Osteocyte (in vitro differentiated cells): ENCODE data around the gene AKAP6. TPM values are rescaled to one million over a fixed set of nuclear protein-coding genes. Genes with fewer than 3 reads are reported as not detected.

Source experiments
- DNase-seq: peaks from one replicate; pipeline ENCODE4 v3.0.0; 2021; ENCODE audit warnings: mixed read lengths; ENCODE audit not compliant: unreplicated experiment; ENCODE audit errors: extremely low spot score
- H3K27ac Mint-ChIP-seq: one replicate; pipeline ENCODE4 v1.8.0; 2021; ENCODE audit warnings: mild to moderate bottlenecking, mixed read lengths; ENCODE audit not compliant: unreplicated experiment
- H3K27me3 Mint-ChIP-seq: one replicate; pipeline ENCODE4 v1.8.0; 2021; ENCODE audit warnings: mixed read lengths; ENCODE audit not compliant: unreplicated experiment
- H3K36me3 Mint-ChIP-seq: one replicate; pipeline ENCODE4 v1.8.0; 2021; ENCODE audit warnings: mixed read lengths; ENCODE audit not compliant: unreplicated experiment
- H3K4me1 Mint-ChIP-seq: one replicate; pipeline ENCODE4 v1.8.0; 2021; ENCODE audit warnings: mixed read lengths; ENCODE audit not compliant: unreplicated experiment
- H3K4me3 Mint-ChIP-seq: one replicate; pipeline ENCODE4 v1.8.0; 2021; ENCODE audit warnings: mild to moderate bottlenecking, moderate library complexity, mixed read lengths; ENCODE audit not compliant: unreplicated experiment
- H3K9me3 Mint-ChIP-seq: one replicate; pipeline ENCODE4 v1.8.0; 2021; ENCODE audit warnings: mixed read lengths; ENCODE audit not compliant: unreplicated experiment
- total RNA-seq: library from RNA; stranded (reverse); gene quantifications from 2 replicates; pipeline ENCODE4 v1.2.1, GENCODE V29; 2021
- TF ChIP-seq, protein P1 (sequence below): fragments of 200-600 bp; sonication (generic); IDR thresholded peaks from 2 replicates; pipeline ENCODE4 v1.5.0; 2021; ENCODE audit warnings: antibody characterized with exemption, mild to moderate bottlenecking, moderate library complexity

AKAP6 gene
- total RNA-seq, 1 donor from 2014 or later = 4.1 TPM

DNA sequence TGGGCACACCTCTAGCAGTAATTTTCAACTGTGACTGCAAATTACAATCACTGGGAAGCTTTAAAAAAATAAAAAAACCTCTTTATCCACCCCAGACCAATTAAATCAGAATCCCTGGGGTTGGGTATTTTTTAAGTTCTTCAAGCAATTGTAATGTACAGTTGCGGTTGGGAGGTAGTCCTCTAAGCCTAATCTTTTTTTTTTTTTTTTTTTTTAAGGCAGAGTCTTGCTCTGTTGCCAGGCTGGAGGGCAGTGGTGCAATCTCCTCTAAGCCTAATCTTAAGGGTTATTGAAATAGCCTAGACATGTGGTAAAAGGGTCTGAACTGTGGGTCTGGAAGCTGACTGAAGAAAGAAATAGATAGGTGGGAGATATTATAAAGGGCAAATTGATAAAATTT lies 230.5 kb downstream of the AKAP6 start:
- H3K9me3 Mint-ChIP-seq = no peaks in the 10 kb centered on the region

DNA sequence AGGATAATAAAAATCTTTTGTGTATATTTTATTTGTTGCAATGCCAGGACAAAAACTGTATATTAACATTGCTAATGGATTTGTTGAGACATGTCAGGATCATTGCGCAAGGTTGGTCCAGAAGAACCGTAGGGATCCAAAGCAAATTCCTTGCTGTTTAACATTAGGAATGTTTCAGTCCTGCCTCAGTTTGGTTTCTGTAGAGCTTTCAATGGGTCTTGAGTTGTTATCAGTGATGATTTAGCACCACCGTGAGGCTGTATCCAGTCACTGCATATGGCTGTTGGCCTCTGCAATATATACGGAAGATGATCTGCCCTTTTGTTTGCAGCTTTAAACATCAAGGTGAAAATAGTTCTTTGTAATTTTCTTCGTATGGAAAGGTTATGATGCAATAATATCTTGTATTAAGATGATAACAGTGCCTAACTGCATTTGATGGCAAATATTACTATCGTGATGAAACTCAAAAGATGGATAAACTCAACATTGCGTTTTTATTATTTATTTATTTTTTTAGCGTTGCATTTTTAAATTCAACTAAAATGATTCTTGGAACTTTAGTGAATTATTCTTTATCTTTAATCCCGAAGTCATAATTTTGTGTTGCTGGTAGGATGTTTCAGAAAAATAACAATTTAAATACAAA lies 231.2 kb downstream of the AKAP6 start:
- Mint-ChIP-seq H3K9me3 (no peaks in the 10 kb centered on the region), H3K4me1 (peaks cover 12% of the 10 kb centered on the region), H3K27ac (no peak overlapping the region), H3K36me3 (no peaks in the 10 kb centered on the region), H3K4me3 (no peak overlapping the region), H3K27me3 (no peaks in the 10 kb centered on the region)
- DNase-seq = no peak
- TF ChIP-seq, protein P1, sequence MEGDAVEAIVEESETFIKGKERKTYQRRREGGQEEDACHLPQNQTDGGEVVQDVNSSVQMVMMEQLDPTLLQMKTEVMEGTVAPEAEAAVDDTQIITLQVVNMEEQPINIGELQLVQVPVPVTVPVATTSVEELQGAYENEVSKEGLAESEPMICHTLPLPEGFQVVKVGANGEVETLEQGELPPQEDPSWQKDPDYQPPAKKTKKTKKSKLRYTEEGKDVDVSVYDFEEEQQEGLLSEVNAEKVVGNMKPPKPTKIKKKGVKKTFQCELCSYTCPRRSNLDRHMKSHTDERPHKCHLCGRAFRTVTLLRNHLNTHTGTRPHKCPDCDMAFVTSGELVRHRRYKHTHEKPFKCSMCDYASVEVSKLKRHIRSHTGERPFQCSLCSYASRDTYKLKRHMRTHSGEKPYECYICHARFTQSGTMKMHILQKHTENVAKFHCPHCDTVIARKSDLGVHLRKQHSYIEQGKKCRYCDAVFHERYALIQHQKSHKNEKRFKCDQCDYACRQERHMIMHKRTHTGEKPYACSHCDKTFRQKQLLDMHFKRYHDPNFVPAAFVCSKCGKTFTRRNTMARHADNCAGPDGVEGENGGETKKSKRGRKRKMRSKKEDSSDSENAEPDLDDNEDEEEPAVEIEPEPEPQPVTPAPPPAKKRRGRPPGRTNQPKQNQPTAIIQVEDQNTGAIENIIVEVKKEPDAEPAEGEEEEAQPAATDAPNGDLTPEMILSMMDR = peak; percentile 94

More for the DNA sequence above, 230.5 kb downstream of the AKAP6 start:
- Mint-ChIP-seq H3K36me3 (no peaks in the 10 kb centered on the region), H3K4me1 (peaks cover 4% of the 10 kb centered on the region), H3K27me3 (no peaks in the 10 kb centered on the region), H3K27ac (no peak overlapping the region), H3K4me3 (no peak overlapping the region)
- TF ChIP-seq, protein P1 = no peak
- no peak for DNase-seq

DNA sequence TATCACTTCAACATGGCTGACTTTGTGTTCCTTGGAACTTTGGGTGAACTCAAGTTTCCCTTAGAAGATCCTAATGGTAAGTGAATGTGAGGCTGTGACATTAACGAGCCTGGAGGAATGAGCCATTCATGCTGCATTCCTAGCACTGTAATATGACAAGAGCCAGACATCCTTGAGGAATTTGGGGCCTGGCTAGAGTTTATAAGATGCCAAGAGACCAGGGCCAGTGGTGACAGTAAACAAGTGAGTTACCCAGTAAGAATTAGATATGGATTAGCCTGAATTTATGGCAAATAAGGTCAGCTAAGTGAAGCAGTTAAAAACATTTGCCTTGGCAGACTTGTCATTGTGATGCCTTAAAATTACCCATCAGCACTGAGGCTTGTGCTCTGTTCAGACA lies 232.4 kb downstream of the AKAP6 start:
- H3K9me3 Mint-ChIP-seq = no peaks in the 10 kb centered on the region
- DNase-seq = no peak
- H3K27me3 Mint-ChIP-seq = no peaks in the 10 kb centered on the region
- H3K4me1 Mint-ChIP-seq = peaks cover 17% of the 10 kb centered on the region
- TF ChIP-seq, protein P1 = no peak
- no peaks in the 10 kb centered on the region for H3K36me3 Mint-ChIP-seq
- H3K27ac Mint-ChIP-seq = no peak overlapping the region
- H3K4me3 Mint-ChIP-seq = no peak overlapping the region

DNA sequence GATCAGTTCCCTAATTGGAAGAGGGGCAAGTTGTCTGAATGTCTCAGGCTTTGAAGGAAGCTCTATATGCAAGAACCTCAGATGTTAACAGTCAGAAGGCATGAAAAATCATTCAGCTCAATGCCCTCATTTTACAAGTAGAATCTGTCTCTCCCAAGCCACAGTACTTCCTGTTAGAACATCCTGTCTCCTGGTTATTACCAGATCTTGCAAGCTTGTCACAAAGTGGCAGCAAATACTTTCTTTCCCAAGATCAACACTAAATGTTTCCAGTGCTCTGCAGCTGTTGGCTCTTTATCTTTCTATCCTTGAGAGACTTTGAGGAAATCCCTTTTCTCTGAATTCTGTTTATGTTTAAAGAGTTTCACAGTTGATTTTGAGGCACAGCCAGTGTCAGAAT lies 235.5 kb downstream of the AKAP6 start:
- TF ChIP-seq, protein P1 = no peak
- H3K9me3 Mint-ChIP-seq = no peaks in the 10 kb centered on the region
- peak overlapping the region; percentile 82 for H3K27ac Mint-ChIP-seq
- H3K4me1 Mint-ChIP-seq = peaks cover 25% of the 10 kb centered on the region
- no peaks in the 10 kb centered on the region for H3K36me3 Mint-ChIP-seq
- H3K27me3 Mint-ChIP-seq = no peaks in the 10 kb centered on the region
- no peak overlapping the region for H3K4me3 Mint-ChIP-seq
- DNase-seq = no peak

DNA sequence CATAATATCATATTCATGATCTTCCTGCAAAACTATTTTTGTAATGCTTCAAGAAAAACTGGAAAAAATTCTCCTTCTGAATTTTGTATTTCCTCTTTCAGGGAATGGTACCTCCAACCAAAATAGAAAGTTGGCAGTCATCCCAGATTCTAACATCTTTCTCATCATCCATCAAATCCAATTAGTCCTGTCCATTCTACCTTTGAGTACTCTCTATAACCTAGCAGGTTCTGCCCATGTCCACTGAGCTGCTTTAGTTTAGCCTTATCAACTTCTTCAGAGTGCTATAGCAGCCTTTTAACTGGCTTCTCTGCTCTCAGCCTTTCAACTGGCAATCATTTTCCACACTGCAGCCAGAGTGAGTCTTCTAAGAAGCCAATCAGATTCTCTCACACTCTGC lies 236.2 kb downstream of the AKAP6 start:
- H3K27me3 Mint-ChIP-seq = no peaks in the 10 kb centered on the region
- H3K9me3 Mint-ChIP-seq = no peaks in the 10 kb centered on the region
- peak overlapping the region; percentile 82 for H3K27ac Mint-ChIP-seq
- TF ChIP-seq, protein P1 = no peak
- no peak for DNase-seq
- peaks cover 25% of the 10 kb centered on the region for H3K4me1 Mint-ChIP-seq
- H3K4me3 Mint-ChIP-seq = no peak overlapping the region
- H3K36me3 Mint-ChIP-seq = no peaks in the 10 kb centered on the region
